ENCODE measurements around the gene SART3. TPM values are rescaled to one million over a fixed set of nuclear protein-coding genes. Genes with fewer than 3 reads are reported as not detected.

SART3 gene
- total and polyA plus RNA-seq, 2 of the 8 experiments (the other 6 are each of a cell fraction or from before 2014, with no cell fraction given) = 16.0 to 103 TPM

DNA sequence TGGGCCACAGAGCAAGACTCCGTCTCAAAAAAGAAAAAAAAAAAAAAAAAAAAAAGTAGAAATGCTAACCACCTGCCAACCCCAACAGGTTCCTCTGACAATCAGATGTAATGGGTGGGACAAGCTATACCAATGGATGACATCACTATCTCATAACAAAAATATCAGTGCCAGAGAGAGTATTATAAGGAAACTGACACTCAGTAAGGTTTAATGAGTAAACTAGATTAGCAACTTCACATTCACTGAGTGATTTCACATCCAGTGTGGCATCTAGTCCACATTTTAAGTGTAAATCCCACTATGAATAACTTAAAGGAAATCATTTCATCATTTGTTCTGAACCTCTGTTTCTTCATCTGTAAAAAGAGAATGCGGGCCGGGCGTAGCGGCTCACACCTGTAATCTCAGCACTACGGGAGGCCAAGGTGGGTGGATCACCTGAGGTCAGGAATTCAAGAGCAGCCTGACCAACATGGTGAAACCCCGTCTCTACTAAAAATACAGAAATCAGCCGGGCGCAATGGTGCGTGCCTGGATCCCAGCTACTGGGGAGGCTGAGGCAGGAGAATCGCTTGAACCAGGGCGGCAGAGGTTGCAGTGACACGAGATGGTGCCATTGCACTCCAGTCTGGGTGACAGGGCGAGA is 1.8 kb downstream of the SART3 start:
- no peak overlapping the region for H3K27ac ChIP-seq (ENCODE audit: low read depth, low read length)
- H2AFZ ChIP-seq (ENCODE audit: low read length) = no peak overlapping the region
- no peak overlapping the region for H2BK20ac ChIP-seq (ENCODE audit: low read length)
- H3K36me3 ChIP-seq (ENCODE audit: control insufficient read depth in 2 of 4, insufficient read depth in 4 of 4, low read length in 3 of 4) = peaks cover 0 to 22% (median 2%) of the 10 kb centered on the region in 4 experiments; a peak in 5 of 8 replicates
- no peak overlapping the region for H2AK5ac ChIP-seq (ENCODE audit: low read depth, low read length)
- H3K4me1 ChIP-seq (replicated peaks in 1 of 4; ENCODE audit: control insufficient read depth in 3 of 4, insufficient read depth in 4 of 4, low read length in 3 of 4) = peaks cover 0 to 4% (median 0%) of the 10 kb centered on the region in 4 experiments; a peak in 1 of 7 replicates
- H3K14ac ChIP-seq (ENCODE audit: insufficient read length) = no peak overlapping the region
- peak overlapping the region; percentile 94 to 99; a peak in 2 of 4 replicates for H3K4me2 ChIP-seq (ENCODE audit: insufficient read depth in 1 of 2, low read depth in 2 of 2, low read length in 2 of 2)
- peaks cover 13 to 20% of the 10 kb centered on the region in 2 experiments for H4K20me1 ChIP-seq (replicated peaks in 1 of 2; ENCODE audit: control insufficient read depth in 1 of 2, insufficient read depth in 2 of 2, low read length in 2 of 2)
- H2BK120ac ChIP-seq (replicated peaks; ENCODE audit: low read depth, low read length) = no peak overlapping the region
- H4K8ac ChIP-seq (ENCODE audit: extremely low read depth, insufficient read depth, low read length) = no peak overlapping the region
- H2BK15ac ChIP-seq (ENCODE audit: low read length) = no peak overlapping the region
- H3K27me3 ChIP-seq (replicated peaks in 1 of 4; ENCODE audit: control insufficient read depth in 3 of 4, extremely low read depth in 1 of 4, insufficient read depth in 3 of 4, low read length in 3 of 4) = no peaks in the 10 kb centered on the region
- H3K23me2 ChIP-seq (ENCODE audit: low read depth, low read length) = peaks cover 20% of the 10 kb centered on the region
- no peak overlapping the region for H2BK5ac ChIP-seq (ENCODE audit: low read depth, low read length)
- ChIA-PET CTCF (ENCODE audit: partially characterized antibody) (interaction anchor here (0.7 to 24.3 kb wide), 4 partner anchors 30 to 898 kb away, joined by 3 to 523 read pairs (median 4); no protein-coding TSS in a partner anchor), POLR2A (ENCODE audit: partially characterized antibody) (interaction anchor here (4.3 kb wide), 1 partner anchor 11 kb away, joined by 40 read pairs; no protein-coding TSS in a partner anchor)
- H3K79me2 ChIP-seq (ENCODE audit: control insufficient read depth in 1 of 2, insufficient read depth in 2 of 2, low read length in 2 of 2) = peaks cover 45 to 81% of the 10 kb centered on the region in 2 experiments
- no peak overlapping the region for H3K4ac ChIP-seq (replicated peaks; ENCODE audit: insufficient read length, low read depth, low read length)
- no peak overlapping the region for H4K91ac ChIP-seq (replicated peaks; ENCODE audit: insufficient read length, low read length)
- TF ChIP-seq POLR2A (IDR thresholded peaks at IDR 0.05; ENCODE audit: control extremely low read depth in 1 of 2, low read depth in 2 of 2, low read length in 2 of 2) (no peak), POLR2AphosphoS5 (IDR thresholded peaks at IDR 0.05; ENCODE audit: low read depth, low read length) (0 out of 2 replicates have a peak, but pooled peaks have one; percentile 16)
- DNase-seq (ENCODE audit: low read depth in 1 of 2, low spot score in 2 of 2) (no peak), FAIRE-seq (no peak)
- no peak overlapping the region for H3K18ac ChIP-seq (ENCODE audit: extremely low read depth, low read length)
- no peak overlapping the region for H4K5ac ChIP-seq (ENCODE audit: insufficient read length, low read depth, low read length)
- H2BK12ac ChIP-seq (ENCODE audit: low read depth, low read length) = no peak overlapping the region
- peaks cover 2% of the 10 kb centered on the region; the same call in 1 of the 2 replicates for H3K79me1 ChIP-seq (ENCODE audit: low read depth, low read length)
- no peaks in the 10 kb centered on the region for H3K9me3 ChIP-seq (ENCODE audit: insufficient read depth in 2 of 2, low read depth in 1 of 2, low read length in 1 of 2)
- H3K56ac ChIP-seq (replicated peaks; ENCODE audit: insufficient read length, low read depth, low read length) = no peak overlapping the region
- no peak overlapping the region for H3K9ac ChIP-seq (replicated peaks in 1 of 4; ENCODE audit: extremely low read depth in 1 of 4, low read depth in 3 of 4, low read length in 3 of 4)
- 94% methylated on average over 12 of the region's 14 CpGs; no CpG with 5 or more reads in 1 of the 2 experiments for WGBS, 2 experiments (ENCODE audit: extremely low coverage in 1 of 2, insufficient coverage in 1 of 2, insufficient read length in 1 of 2, insufficient replicate concordance in 2 of 2, low coverage in 1 of 2, low lambda C conversion rate in 2 of 2, missing lambda C conversion rate in 1 of 2)
- H3K4me3 ChIP-seq (ENCODE audit: extremely low read depth in 1 of 4, insufficient read depth in 2 of 4, low read depth in 3 of 4, low read length in 4 of 4) = peak overlapping the region in 1 of 4 experiments; percentile 91; a peak in 1 of 8 replicates
- no peak overlapping the region for H3K23ac ChIP-seq (ENCODE audit: insufficient read length)

Measured in H1 (cell line).